KMS-11 (cell line): Measurements from ENCODE around the gene PTPN7.

Experiments used
- H2AFZ ChIP-seq: fragments of 200-600 bp; sonication (generic); 2 replicates; pipeline ENCODE4 v1.6.1; 2016; ENCODE audit warnings: antibody characterized with exemption, mixed run types, low read depth
- H3K27ac ChIP-seq: fragments of 200-600 bp; sonication (generic); 2 replicates; pipeline ENCODE4 v1.6.1; 2016; ENCODE audit warnings: mild to moderate bottlenecking, mixed run types
- H3K27me3 ChIP-seq: fragments of 200-600 bp; sonication (generic); 2 replicates; pipeline ENCODE4 v1.6.1; 2017; ENCODE audit warnings: mild to moderate bottlenecking, low read depth, mixed run types, moderate library complexity; ENCODE audit not compliant: insufficient read depth
- H3K36me3 ChIP-seq: fragments of 200-600 bp; sonication (generic); 2 replicates; pipeline ENCODE4 v1.6.1; 2017; ENCODE audit warnings: mild to moderate bottlenecking, mixed run types; ENCODE audit not compliant: insufficient read depth
- H3K4me1 ChIP-seq: fragments of 200-600 bp; sonication (generic); 2 replicates; pipeline ENCODE4 v1.6.1; 2016; ENCODE audit warnings: mild to moderate bottlenecking, low read depth, mixed run types; ENCODE audit not compliant: poor library complexity, severe bottlenecking
- H3K4me2 ChIP-seq: fragments of 200-600 bp; sonication (generic); 2 replicates; pipeline ENCODE4 v1.7.0; 2016; ENCODE audit warnings: mild to moderate bottlenecking, mixed run types
- H3K4me3 ChIP-seq: fragments of 200-600 bp; sonication (generic); IDR thresholded peaks from 2 replicates; pipeline ENCODE4 v1.6.1; 2017; ENCODE audit warnings: low read depth, low read length, mixed read lengths; ENCODE audit not compliant: insufficient read depth
- H3K79me2 ChIP-seq: fragments of 200-600 bp; sonication (generic); 2 replicates; pipeline ENCODE4 v1.6.1; 2016; ENCODE audit warnings: low read depth, mixed run types; ENCODE audit not compliant: insufficient read depth
- H3K9ac ChIP-seq: fragments of 200-600 bp; sonication (generic); 2 replicates; pipeline ENCODE4 v1.6.1; 2016; ENCODE audit warnings: mild to moderate bottlenecking, mixed run types
- H4K20me1 ChIP-seq: fragments of 200-600 bp; sonication (generic); 2 replicates; pipeline ENCODE4 v1.6.1; 2016; ENCODE audit warnings: mild to moderate bottlenecking, mixed run types; ENCODE audit not compliant: insufficient read depth
- TF ChIP-seq, protein P1 (sequence below): fragments of 200-600 bp; sonication (generic); conservative IDR thresholded peaks from 2 replicates; pipeline ENCODE4 v1.6.1; 2017; ENCODE audit warnings: low read depth, mild to moderate bottlenecking, antibody characterized with exemption, low read length, moderate library complexity, mixed read lengths

PTPN7 gene

DNA sequence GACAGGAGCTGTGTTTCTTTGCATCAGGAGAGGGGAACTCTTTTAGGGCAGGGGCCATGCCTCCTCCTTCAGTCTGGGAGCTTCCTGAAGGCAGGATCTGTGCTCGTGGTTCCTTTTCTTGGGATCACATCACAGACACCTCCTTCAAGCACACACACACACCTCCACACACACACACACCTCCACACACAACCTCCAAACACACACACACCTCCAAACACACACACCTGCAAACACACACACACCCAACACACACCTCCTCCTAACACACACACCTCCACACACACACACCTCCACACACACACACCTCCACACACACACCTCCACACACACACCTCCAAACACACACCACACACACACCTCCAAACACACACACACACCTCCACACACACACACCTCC lies 43.7 kb upstream of the PTPN7 start:
- Histone ChIP-seq H3K27ac (no peak overlapping the region), H3K79me2 (no peaks in the 10 kb centered on the region), H3K4me3 (no peak overlapping the region), H2AFZ (no peak overlapping the region), H3K9ac (no peak overlapping the region), H3K36me3 (no peaks in the 10 kb centered on the region), H3K4me2 (no peak overlapping the region), H3K4me1 (no peaks in the 10 kb centered on the region), H3K27me3 (peaks cover 26% of the 10 kb centered on the region; the same call in 1 of the 2 replicates), H4K20me1 (no peaks in the 10 kb centered on the region)
- TF ChIP-seq, protein P1, sequence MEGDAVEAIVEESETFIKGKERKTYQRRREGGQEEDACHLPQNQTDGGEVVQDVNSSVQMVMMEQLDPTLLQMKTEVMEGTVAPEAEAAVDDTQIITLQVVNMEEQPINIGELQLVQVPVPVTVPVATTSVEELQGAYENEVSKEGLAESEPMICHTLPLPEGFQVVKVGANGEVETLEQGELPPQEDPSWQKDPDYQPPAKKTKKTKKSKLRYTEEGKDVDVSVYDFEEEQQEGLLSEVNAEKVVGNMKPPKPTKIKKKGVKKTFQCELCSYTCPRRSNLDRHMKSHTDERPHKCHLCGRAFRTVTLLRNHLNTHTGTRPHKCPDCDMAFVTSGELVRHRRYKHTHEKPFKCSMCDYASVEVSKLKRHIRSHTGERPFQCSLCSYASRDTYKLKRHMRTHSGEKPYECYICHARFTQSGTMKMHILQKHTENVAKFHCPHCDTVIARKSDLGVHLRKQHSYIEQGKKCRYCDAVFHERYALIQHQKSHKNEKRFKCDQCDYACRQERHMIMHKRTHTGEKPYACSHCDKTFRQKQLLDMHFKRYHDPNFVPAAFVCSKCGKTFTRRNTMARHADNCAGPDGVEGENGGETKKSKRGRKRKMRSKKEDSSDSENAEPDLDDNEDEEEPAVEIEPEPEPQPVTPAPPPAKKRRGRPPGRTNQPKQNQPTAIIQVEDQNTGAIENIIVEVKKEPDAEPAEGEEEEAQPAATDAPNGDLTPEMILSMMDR, result no peak

GRCh38 chr1:202203238-202204039 lies 43.0 kb upstream of the PTPN7 start:
- H3K4me2 ChIP-seq, result no peak overlapping the region
- H3K36me3 ChIP-seq, result no peaks in the 10 kb centered on the region
- no peak overlapping the region for H3K9ac ChIP-seq
- no peak overlapping the region for H3K27ac ChIP-seq
- H2AFZ ChIP-seq, result no peak overlapping the region
- TF ChIP-seq, protein P1, result no peak
- H3K4me1 ChIP-seq, result no peaks in the 10 kb centered on the region
- H3K27me3 ChIP-seq, result peaks cover 31% of the 10 kb centered on the region; the same call in 1 of the 2 replicates
- H4K20me1 ChIP-seq, result no peaks in the 10 kb centered on the region
- H3K4me3 ChIP-seq, result no peak overlapping the region
- H3K79me2 ChIP-seq, result no peaks in the 10 kb centered on the region

DNA sequence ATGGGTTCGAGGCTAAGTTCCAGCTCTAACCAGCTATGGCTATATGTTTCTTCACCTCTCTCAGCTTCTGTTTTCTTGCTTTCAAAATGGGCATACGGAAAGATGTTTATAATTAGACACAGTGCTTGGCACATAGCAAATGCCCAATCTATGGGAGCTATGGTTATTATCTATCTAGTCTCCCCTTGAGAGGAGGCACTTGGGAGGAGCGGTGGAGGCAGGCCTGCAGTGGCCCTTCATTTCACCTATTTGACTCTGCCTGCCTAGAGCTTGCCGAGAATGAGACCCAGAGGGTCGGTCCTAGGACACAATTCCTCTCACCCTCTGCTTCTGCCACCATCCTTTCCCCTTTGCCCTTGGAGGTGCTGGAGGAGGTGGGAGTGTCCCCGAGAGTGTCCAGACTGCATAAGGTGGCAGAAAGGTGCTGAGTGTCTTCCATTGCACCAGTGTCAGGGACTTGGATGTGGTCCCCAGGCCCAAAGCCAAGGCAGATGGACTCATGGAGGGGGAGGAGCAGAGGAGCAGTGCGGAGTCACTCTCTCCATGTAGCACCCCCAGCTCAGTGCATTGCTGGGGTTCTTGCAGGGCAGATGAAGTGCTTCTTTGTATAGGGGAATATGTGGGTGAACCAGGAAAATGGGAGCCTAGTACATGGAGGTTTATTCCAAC lies 42.2 kb upstream of the PTPN7 start:
- Histone ChIP-seq H3K9ac (no peak overlapping the region), H2AFZ (no peak overlapping the region), H3K4me3 (no peak overlapping the region), H3K79me2 (no peaks in the 10 kb centered on the region), H3K27ac (no peak overlapping the region), H3K4me2 (no peak overlapping the region), H4K20me1 (no peaks in the 10 kb centered on the region), H3K36me3 (no peaks in the 10 kb centered on the region), H3K4me1 (no peaks in the 10 kb centered on the region), H3K27me3 (peaks cover 36% of the 10 kb centered on the region; the same call in 1 of the 2 replicates)
- TF ChIP-seq, protein P1, result no peak

GRCh38 chr1:202201971-202202370 lies 41.6 kb upstream of the PTPN7 start:
- Histone ChIP-seq H3K79me2 (no peaks in the 10 kb centered on the region), H3K4me2 (no peak overlapping the region), H3K4me3 (no peak overlapping the region), H4K20me1 (no peaks in the 10 kb centered on the region), H3K27ac (no peak overlapping the region), H3K9ac (no peak overlapping the region), H2AFZ (no peak overlapping the region), H3K4me1 (no peaks in the 10 kb centered on the region), H3K27me3 (peaks cover 42% of the 10 kb centered on the region; the same call in 1 of the 2 replicates), H3K36me3 (no peaks in the 10 kb centered on the region)
- TF ChIP-seq, protein P1, result no peak
